ENCODE results near the gene MT3.

MT3 gene

GRCh38 chr16:56631197-56631596 lies 41.9 kb downstream of the MT3 start:
- DNase-seq: no peak

GRCh38 chr16:56631832-56632155 lies 42.5 kb downstream of the MT3 start:
- DNase-seq: no peak

DNA sequence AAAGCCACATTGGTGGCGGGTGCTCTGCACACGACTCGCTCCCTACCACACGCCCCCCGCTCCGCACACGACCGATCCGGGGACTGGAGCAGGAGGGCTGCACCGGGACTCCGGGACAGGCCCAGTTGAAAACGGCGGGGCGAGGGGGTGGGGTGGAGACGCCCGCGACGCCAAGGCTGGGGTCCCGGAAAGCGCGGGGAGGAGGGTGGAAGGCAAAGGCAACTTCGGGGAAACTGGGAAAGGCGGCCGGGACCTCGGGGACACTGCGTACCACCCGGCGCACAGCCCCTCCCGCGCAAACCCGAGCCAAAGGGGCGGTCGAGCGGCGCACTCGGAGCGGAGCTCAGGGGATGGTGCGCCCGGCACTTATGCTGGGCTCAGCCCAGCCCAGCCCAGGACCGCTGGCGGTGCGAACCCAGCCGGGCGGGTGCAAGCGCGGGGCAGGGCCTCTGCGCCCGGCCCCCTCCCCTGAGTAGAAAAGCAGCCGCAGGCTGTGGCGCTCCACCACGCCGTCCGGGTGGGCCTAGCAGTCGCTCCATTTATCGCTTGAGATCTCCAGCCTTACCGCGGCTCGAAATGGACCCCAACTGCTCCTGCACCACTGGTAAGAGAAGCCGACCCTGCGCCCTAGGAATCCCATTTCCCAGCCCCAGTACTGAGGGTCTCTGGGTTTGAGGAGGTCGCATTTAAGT lies 43.0 kb downstream of the MT3 start, which contains the start of gene MT1M:
MT1M (plus strand) TSS at position 504 of the 692 bp plus-strand sequence; CDS start at position 577, 73 bp downstream.
- DNase-seq: no peak

GRCh38 chr16:56632848-56633365 lies 43.6 kb downstream of the MT3 start:
- no peak for DNase-seq

- DNase-seq: no peak
These were observed 44.2 kb downstream of the MT3 start for GRCh38 chr16:56633535-56633934.

DNA sequence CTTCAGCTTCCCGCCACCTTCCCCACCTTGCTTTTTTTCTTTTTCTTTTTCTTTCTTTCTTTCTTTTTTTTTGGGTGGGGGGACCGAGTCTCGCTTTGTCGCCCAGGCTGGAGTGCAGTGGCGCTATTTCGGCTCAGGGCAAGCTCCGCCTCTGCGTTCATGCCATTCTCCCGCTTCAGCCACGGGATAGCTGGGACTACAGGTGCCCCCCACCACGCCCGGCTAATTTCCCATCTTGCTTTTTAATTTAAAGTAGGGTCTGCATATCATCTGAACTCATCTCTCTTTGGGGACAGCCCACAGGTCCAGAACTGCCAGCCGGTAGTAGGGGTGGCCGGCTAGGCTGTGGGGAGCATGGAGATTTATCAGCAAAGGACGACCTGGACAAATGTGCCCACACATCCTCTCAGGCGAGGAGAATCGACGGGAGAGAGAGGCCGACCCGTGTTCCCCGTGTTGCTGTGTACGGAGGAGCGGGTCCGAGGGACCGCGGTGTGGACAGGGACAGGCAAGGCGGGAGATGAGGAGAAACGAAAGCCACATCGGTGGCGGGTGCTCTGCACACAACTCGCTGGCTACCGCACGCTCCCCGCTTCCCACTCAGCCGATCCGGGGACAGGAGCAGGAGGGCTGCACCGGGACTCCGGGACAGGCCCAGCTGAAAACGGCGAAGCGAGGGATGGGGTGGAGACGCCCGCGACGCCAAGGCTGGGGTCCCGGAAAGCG lies 45.5 kb downstream of the MT3 start:
- no peak for DNase-seq

GRCh38 chr16:56635441-56635967 lies 46.2 kb downstream of the MT3 start:
- no peak for DNase-seq

- no peak for DNase-seq
These were observed 47.5 kb downstream of the MT3 start for GRCh38 chr16:56636616-56637413.

GRCh38 chr16:56637814-56638750 lies 48.8 kb downstream of the MT3 start, which contains the start of gene MT1A:
MT1A (plus strand) TSS chr16:56638666; CDS start chr16:56638739, 73 bp downstream.
- no peak for DNase-seq

DNA sequence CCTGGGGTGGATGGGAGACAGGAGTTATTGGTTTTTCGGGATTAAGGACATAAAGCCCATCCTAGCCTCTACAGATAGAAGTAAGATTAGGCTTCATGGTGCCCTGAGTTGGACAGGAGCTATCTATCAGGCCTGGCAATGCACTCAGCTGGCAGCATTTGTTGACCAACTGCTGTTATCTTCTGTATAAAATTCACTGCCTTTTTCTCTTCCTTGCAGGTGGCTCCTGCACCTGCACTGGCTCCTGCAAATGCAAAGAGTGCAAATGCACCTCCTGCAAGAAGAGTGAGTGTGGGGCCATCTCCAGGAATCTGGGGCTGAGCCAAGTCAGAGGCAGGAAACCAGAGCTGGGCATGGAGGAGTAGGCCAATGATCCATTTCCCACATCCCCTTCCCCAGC lies 49.7 kb downstream of the MT3 start:
- no peak for DNase-seq

DNA sequence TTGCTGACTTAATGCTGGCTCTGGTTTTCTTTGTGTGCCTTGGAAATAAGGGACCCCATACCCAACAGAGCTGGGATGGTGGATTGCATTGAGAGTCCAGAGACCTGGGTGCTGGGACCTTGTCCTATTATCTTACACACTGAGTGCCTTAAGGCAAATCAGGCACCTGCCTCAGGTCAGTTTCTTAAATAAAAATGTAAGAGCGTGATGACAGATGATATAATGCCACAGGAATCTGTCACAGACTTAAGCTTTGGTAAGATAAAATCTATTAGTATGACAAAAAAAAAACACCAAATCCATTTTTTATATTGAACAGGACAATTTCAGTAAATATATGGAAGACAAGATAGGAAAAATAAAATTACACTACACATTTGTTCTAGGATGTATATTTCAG lies 50.7 kb downstream of the MT3 start:
- no peak for DNase-seq
